Kasumi-1 (cell line): ENCODE results near the gene HOMER1.
"Not testable (repeated sequence)": the region's sequence is repeated elsewhere in the genome, so short reads cannot be mapped to it uniquely, and the experiment has no call there.

Experiments used
- DNase-seq, 2 experiments: peaks; one replicate each; lab custom pipeline; 2025; lab: John Stamatoyannopoulos, UW

The HOMER1 gene

DNA sequence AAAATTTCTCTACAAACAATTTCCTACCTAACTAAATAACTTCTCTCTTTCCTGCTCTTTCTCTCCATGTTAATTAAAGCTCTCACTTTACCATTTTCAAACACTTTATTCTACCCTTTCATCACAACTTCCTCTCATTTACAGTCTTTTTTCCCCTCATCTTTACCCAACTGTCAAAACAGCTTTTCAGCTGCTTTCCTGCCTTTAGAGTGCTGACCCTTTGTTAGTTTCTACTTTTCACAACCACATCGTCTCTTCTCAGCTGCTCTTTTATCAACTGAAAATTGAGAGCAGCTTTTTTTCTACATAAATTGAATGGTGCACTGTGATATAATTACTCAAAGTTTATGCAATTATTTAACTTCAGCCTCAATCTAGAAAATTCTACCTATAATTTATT is 3.1 kb upstream of the HOMER1 start:
- no peak for DNase-seq

- not testable (repeated sequence) for DNase-seq
These were observed 2.4 kb upstream of the HOMER1 start for GRCh38 chr5:79516331-79516730.

DNA sequence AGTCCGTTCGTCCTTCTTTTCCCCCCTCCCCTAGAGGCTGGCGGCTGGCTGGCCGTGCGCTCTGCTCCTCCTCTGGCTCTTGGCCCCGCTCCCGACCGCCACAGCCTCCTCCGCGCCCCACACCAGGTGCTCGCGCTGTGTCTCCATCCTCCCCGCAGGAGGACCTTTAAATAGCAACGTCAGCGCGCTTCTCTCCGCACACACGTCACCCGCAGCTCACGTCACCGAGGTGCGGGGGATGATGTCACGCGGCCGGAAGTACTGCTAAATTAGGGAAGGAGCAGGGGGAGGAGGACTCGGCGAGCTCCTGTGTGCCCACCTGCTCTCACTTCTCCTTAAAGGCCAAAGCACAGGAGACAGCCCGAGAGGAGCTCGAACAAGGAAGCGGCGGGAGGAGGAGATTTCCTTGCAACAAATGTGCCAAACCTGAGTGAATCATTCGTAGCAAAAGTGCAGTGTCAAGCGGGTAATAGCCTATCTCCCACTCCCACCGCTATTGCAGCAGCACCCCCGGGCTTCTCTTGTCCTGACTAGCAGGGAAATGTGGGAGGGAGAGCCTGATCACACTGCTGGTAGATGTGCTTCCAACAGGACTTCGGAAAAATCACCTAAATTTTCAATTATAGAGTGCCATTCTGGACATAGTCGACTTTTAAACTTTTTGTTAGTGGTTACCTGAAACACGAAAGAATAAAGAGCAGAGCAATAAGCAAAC is 614 bp upstream of the HOMER1 start:
- peak; percentile 85 to 87 for DNase-seq

DNA sequence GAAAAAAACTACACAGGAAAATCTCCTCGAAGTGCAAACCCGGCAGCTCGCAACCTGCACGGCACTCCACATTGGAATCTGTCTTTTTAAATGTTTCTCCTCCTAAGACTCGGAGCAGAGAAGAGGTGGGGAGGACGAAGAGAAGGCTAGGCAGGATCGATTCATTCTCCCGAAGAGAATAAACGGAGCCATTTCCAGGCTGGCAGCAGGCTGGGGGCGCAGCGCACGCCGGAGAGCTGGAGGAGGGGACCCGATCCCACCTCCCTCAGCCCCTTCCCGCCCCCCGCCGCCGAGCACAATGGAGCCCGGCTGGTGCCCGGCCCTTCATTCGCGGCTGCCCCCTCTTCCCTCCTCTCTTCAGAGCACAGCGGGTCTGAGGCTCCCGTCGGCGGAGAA is 628 bp downstream of the HOMER1 start:
- DNase-seq: peak; percentile 20 to 45

DNA sequence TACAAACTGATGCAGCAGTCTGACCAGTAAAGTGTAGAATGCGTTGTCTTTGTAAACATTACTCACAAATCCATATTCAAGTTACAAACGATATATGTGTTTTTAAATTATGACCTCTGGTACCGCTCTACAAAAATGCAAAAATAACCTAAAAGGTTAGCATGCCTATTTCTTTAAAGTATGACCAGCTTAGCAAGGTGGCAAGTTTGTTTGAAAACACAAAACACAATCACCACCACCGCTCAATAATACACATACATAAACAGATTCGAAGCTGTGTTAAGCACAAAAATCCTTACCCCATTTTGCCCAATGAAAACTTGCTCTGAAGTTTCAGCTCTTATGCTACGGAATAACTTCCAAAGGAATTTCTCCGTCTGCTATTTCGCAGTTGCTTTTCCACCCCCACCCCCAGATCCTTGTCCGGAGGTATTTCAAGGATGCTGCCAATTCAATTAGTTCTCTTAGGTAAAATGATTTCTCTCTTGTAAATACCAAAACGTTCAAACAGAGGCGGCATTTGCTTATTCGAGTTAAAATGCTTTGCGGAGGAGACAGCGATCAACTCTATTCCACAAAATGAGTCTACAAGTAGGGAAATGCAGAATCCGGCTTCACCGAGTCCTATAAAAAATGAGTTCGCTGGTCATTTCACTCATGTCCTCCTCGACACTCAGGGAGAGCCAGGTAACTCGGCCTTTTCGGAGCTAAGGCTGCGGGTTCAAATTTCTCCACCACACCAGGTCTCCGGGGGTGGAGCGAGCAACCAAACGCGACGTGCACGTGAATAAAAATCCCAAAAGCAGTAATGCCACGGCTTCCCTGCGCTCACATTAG is 1.2 kb downstream of the HOMER1 start:
- peak in 1 of 2 experiments; percentile 26 for DNase-seq

GRCh38 chr5:79512049-79512448 is 1.9 kb downstream of the HOMER1 start:
- DNase-seq: no peak

DNA sequence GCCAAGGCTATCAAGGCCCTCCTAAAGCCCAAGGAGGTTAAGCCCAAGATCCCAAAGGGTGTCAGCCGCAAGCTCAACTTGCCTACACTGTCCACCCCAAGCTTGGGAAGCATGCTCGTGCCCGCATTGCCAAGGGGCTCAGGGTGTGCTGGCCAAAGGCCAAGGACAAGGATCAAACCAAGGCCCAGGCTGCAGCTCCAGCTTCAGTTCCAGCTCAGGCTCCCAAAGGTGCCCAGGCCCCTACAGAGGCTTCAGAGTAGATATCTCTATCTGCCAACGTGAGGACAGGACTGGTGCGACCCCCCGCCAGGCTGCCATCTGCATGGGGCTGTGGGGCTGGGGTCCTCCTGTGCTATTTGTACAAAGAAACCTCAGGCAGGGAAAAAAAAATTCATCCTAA is 3.3 kb downstream of the HOMER1 start:
- no peak for DNase-seq

DNA sequence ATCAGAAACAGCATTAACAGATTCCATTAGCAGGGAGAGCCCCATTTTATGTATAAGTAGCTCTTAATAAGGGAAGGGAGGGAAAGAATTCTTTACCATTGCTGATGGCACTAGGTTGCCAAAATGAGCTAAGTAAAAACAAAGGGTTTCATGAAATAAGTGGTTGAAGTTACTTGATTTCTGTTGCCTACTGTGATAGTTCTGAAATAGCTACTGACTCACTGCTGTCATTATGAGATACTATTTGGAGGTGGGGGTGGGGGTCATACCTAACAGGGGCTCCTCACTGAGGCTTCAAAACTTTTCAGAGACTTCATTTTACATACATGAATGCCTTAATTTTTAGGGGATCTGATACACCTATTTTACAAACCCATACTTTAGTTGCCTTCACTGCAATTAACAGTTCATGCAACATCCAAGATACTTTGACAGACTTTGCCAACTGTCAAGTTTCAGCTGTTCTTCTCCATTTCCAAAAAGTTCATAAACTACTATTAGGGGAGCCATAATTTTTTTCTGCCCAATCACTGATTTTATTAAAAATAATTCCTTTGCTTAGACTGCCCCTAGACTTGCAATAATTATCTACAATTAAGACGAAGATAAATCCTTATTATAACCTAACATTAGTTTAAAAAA is 4.6 kb downstream of the HOMER1 start:
- DNase-seq: no peak

DNA sequence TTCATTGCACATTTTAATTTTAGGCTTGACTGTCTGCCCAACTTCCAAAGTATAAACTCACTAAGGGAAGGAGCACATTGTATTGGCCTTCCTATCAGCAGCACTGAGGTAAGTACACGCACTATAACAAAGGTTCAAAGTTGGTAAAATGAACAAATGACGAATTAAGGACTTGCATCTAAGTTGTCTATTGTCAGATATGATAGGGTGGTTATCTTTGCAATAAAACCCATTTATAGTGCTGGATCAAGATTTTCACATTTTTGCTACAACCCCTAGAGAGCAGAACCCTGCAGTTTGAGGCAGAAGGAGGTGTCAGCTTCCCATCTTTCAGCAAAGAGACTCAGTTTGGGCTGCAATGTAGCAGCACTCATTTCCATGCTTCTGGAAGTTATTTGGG is 5.1 kb downstream of the HOMER1 start:
- no peak for DNase-seq

DNA sequence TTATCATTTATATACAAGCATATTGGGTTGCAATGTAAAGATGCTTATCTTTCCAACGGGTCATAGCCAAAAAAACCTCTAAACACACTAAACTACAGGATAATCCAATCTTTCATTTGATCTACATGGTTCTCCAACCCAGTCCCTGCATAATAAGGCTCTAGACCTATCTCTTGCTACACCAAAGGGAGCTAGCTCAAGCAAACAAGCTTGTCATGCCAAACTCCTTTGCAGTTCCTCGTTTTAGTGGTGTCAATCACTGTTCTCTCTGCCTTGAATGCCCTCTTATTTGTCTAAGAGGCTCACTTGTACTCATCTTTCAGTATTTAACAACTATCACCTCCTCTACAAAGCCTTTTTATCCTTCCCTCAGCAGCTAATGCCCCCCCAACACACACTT is 5.6 kb downstream of the HOMER1 start:
- DNase-seq: peak in 1 of 2 experiments; percentile 26

DNA sequence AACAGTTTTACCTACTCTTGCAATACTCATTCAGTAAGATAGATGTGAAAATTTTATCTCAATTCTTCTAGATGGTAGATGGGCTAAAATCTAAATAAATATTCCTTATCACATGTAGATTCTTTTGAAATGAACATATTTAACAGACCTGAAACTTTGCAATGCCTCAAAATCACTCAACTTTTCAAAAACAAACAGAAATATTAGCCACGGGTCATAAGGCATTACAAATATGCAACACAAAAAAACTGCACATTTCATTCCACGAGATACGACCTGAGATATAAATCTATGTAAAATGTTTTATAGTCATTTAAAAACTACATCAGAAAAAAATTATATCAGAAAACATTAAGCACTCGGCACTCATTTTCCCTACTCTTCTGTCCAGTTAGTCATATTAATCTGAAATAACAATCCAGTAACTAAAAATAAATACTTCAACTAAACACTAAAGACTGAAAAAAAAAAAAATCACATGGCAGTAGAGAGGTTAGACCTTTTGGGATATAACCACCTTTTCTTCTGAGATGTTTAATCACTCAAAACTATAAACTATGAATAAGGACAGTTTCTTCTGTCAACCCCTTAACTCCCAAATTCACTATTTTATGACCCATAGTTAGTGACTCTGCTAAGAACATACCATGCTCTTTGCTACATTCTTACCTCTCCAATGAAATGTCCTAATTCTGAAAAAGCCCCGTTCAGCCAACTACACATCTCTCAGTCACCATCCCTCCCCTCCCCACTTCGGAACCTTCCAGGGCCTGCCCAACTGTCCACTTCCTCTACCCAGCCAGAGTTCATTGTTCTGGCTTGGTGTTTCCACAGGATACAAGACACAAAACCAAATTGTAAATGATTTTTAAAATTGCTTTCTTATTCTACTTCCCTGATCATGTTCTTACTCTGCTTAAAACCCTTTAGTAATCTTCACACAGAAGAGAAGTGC is 6.4 kb downstream of the HOMER1 start:
- DNase-seq: no peak

DNA sequence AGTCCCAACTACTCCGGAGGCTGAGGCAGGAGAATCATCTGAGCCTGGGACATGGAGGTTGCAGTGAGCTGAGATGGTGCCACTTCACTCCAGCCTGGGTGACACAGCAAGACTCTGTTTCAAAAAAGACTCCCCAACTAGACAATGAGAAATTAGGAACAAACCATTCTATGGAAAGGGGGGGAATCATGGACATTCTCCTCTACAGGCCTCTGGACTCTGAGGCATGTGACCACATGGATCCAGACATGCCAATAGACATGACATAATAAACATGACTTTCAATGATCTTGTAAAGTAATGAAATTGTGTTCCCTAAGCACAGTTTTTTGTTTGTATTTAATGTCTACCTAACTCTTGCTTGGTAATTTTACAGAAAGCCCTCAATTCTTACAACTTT is 8.8 kb downstream of the HOMER1 start:
- DNase-seq: no peak

DNA sequence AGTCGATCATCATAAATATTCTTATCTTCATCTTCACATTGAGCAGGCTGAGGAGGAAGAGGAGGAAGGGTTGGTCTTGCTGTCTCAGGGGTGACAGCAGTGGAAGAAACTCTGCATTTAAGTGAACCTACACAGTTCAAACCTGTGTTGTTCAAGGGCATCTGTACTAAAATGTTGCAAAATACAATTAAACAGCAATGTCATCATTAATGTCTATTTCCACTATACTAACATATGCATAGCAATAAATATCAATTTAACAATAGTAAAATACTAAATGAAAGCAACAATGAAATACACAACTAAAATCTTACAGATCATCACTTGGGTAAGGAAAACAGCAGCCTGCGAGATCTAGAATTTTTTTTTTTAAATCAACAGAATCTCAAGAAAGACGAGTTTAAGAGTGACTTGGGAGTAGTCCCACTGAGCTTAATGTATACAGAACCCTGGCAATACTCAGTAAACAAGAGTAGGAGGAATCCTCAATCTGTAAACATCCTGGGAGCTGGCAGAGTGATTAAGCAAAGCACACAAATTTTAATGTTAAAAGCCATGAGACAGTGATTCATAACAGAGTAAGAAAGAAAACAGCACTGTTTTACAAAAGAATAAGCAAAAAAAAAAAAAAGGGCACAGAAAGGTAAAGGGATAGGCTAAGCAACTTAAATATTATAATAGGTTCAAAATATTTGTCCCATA is 10.0 kb downstream of the HOMER1 start:
- no peak for DNase-seq

GRCh38 chr5:79499640-79500273 is 14.2 kb downstream of the HOMER1 start:
- no peak for DNase-seq

GRCh38 chr5:79495311-79495710 is 18.6 kb downstream of the HOMER1 start:
- no peak for DNase-seq

GRCh38 chr5:79493596-79494345 is 20.2 kb downstream of the HOMER1 start:
- no peak for DNase-seq

- no peak for DNase-seq
These were observed 22.1 kb downstream of the HOMER1 start for GRCh38 chr5:79491690-79492317.

GRCh38 chr5:79490323-79490936 is 23.5 kb downstream of the HOMER1 start:
- no peak for DNase-seq

DNA sequence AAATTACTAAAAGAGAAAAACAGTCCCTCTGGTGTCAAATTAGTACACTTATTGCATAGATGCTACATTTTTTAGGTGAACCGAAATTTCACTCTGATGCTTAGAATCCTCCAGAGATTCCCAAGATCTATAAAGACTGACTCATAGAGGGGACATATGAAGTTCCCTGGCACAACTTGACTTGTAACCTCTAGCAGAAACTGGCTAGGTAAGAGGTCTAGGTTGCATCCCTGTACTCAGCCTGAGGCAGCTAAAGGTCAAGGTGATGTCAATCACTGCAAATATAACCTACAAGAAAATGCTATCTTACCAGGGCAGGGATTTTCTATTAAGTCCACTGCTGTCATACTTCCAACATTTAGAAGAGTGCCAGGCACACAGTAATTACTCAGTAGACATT is 24.2 kb downstream of the HOMER1 start:
- DNase-seq: no peak
